Right lobe of liver (tissue), 6 donors: Measurements from ENCODE around the gene DIO3. TPM values are rescaled to one million over a fixed set of nuclear protein-coding genes. Genes with fewer than 3 reads are reported as not detected.

Experiments used
- ATAC-seq, 4 donors: fragments of 200-7000 bp; cut with Tn5 transposase; one replicate each; pipeline ENCODE4 v1.9.1; 2020; ENCODE audit warnings: mild to moderate bottlenecking in 4 of 4, moderate library complexity in 4 of 4
- DNase-seq, 3 donors: peaks; one replicate each; pipeline ENCODE4 v3.0.0-alpha.2; 2020
- H3K27ac ChIP-seq, 3 donors: fragments of 200-600 bp; one replicate each; pipeline ENCODE4 v1.8.0; 2022
- H3K27me3 ChIP-seq, 2 donors: fragments of 200-600 bp; one replicate each; pipeline ENCODE4 v1.8.0; 2022
- H3K36me3 ChIP-seq, 4 donors: fragments of 200-600 bp; sonication (generic) in 1 of 4; one replicate each; pipeline versions ENCODE4 v1.5.1 to v1.8.0; 2017 to 2022; ENCODE audit warnings: control low read depth in 1 of 4
- H3K4me1 ChIP-seq, 4 donors: fragments of 200-600 bp; sonication (generic) in 1 of 4; one replicate each; pipeline versions ENCODE4 v1.5.1 to v1.8.0; 2017 to 2022; ENCODE audit warnings: control low read depth in 1 of 4
- H3K4me3 ChIP-seq, 3 donors: fragments of 200-600 bp; one replicate each; pipeline ENCODE4 v1.8.0; 2022
- H3K9me3 ChIP-seq, 4 donors: fragments of 200-600 bp; sonication (generic) in 1 of 4; one replicate each; pipeline versions ENCODE4 v1.5.1 to v1.8.0; 2017 to 2022; ENCODE audit warnings: control low read depth in 1 of 4
- CTCF ChIP-seq, 4 donors: fragments of 200-600 bp in 3 of 4; fragments of 450-650 bp in 1 of 4; IDR thresholded peaks; one replicate each; pipeline versions ENCODE4 v1.5.1 to v1.8.0; 2016 to 2022; ENCODE audit warnings: antibody characterized with exemption in 4 of 4, mild to moderate bottlenecking in 2 of 4
- POLR2A ChIP-seq: fragments of 450-650 bp; IDR thresholded peaks from one replicate; pipeline ENCODE4 v1.6.1; 2017; ENCODE audit warnings: antibody characterized with exemption, mild to moderate bottlenecking
- WGBS: methylation state at CpG from one replicate; pipeline ENCODE4 v1.1.6; 2018; ENCODE audit warnings: low coverage, low lambda C conversion rate; ENCODE audit not compliant: insufficient coverage; ENCODE audit errors: missing lambda C conversion rate; 5-methylcytosine and 5-hydroxymethylcytosine counted together
- intact Hi-C, 2 donors: fragments of 100-400 bp; cut with DNase I; formaldehyde crosslinking; loops; one replicate each; pipeline versions ENCODE4 v1.11.2 to v1.14.1; 2022
- long read RNA-seq: library from polyadenylated mRNA; unstranded; transcript quantifications from one replicate; pipeline ENCODE4 v2.0.0, GENCODE V29; 2019
- total RNA-seq, 6 experiments: library from RNA; depleted of rRNA in 2 of 6; stranded (reverse); fragments of >200 nt in 2 of 6; fragmentation: NEBNext Ultra II Directional in 3 of 6; extraction: Animal tissue kit (Norgen Biotek cat#: 25700) in 3 of 6; gene quantifications; one replicate each; pipeline versions ENCODE4 v1.1.0 to v1.2.4, GENCODE V29; 2016 to 2023
- donor health status: DM: no; HTN: yes; CAD: no.
- donor health status: DM: no; HTN: no; CAD: no.
- donor health status: DM: no; HTN: no; CAD: no.
- donor health status: DM: no; HTN: yes; CAD: no.
- donor health status: DM: no; HTN: yes; CAD: no.

The DIO3 gene
- total RNA-seq: 1 to 10 TPM in 1 of 6 experiments, under 1 TPM in 1, not detected in 4; 0.39 to 6.4 TPM
- long read RNA-seq: 0 reads

- no peak within 1 kb of the TSS for H3K4me3 ChIP-seq
- intact Hi-C loops: no loop called here
- ATAC-seq (peak in 2 of 4 donors; percentile 58 to 71), DNase-seq (peak in 2 of 3 donors; percentile 46 to 77)
- TF ChIP-seq POLR2A: no peak
- no peak for TF ChIP-seq CTCF (IDR thresholded peaks at IDR 0.05)
- 16% methylated on average over 14 of the region's 73 CpGs for WGBS
- peaks cover 0 to 7% (median 0%) of the 10 kb centered on the region in 4 donors for H3K9me3 ChIP-seq
- H3K27me3 ChIP-seq: peaks cover 0 to 26% of the 10 kb centered on the region in 2 donors
- no peak within 1 kb of the TSS for H3K27ac ChIP-seq
- peaks cover 0 to 5% (median 0%) of the 10 kb centered on the region in 4 donors for H3K4me1 ChIP-seq
- H3K36me3 ChIP-seq: no peaks in the 10 kb centered on the region
These were observed at the start of gene DIO3 for GRCh38 chr14:101561145-101561896. Gene DIO3 (plus strand): TSS chr14:101561495.

DNA sequence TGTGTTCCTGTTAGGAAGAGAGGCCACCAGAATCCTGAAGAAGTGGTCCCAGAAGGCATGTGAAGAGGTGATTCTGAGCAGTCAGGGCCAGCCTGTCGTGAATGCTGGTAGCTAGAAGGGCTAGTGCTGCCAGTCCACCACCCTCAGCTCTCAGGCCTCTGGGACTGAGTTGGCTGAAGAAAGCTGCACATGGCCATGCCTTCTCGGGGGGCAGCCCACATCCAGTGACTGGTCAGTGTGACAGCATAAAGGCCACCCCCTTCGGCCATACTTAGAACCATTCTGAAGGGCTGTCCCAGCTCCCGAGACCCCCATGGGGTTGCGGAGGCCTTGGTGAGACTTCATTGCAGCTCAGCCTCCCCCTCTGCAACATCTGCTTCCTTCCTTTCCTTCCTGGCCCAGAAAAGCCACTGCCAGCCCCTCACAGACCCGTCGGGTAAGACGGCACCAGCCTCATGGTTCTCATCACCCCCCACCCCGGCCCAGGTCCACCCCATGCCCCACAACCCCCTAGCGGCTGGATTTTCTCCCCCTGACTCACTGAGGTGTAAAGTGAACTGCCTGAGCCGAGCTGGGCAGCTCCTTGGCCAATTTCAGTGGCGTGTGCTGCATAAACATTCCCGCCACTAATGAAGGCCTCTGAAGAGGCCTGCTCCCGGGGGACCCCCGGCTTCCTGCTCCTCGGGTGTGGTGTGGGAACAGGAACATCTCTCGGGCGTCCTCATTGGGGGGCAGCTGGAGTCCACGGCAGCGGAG is 49.5 kb upstream of the DIO3 start:
- no peaks in the 10 kb centered on the region for H3K36me3 ChIP-seq
- H3K4me3 ChIP-seq: no peak overlapping the region
- ATAC-seq: no peak
- no peaks in the 10 kb centered on the region for H3K9me3 ChIP-seq
- peak in 1 of 3 donors; percentile 22 for DNase-seq
- peaks cover 0 to 5% (median 2%) of the 10 kb centered on the region in 4 donors for H3K4me1 ChIP-seq
- no peaks in the 10 kb centered on the region for H3K27me3 ChIP-seq
- 44% methylated on average over 5 of the region's 20 CpGs for WGBS
- intact Hi-C loops: no loop called here
- no peak overlapping the region for H3K27ac ChIP-seq
- TF ChIP-seq CTCF (IDR thresholded peaks at IDR 0.05) (no peak), POLR2A (no peak)

DNA sequence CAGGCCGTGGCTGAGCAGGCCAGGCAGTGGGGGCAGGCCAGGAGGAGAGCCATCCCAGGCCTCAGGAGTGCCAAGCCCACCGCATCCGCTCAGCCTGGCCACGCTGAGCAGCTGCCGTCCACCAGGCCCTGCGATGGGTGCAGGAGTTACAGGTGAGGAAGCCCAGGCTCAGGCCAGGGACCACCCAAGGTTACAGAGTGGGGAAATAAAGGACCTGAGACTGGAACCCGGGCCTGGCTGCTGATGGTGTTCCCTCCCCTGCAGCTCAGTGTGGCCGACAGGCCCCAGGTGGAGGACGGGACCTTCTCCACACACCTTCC is 49.0 kb upstream of the DIO3 start:
- ATAC-seq (no peak), DNase-seq (no peak)
- WGBS: no CpG with 5 or more reads among the region's 9 CpGs
- Histone ChIP-seq H3K4me3 (no peak overlapping the region), H3K36me3 (no peaks in the 10 kb centered on the region), H3K4me1 (no peaks in the 10 kb centered on the region), H3K27me3 (no peaks in the 10 kb centered on the region), H3K27ac (no peak overlapping the region), H3K9me3 (no peaks in the 10 kb centered on the region)
- intact Hi-C loops: no loop called here
- TF ChIP-seq CTCF (IDR thresholded peaks at IDR 0.05) (no peak), POLR2A (no peak)

GRCh38 chr14:101514136-101514535 is 47.2 kb upstream of the DIO3 start:
- no peak overlapping the region for H3K4me3 ChIP-seq
- no peak for DNase-seq
- no peaks in the 10 kb centered on the region for H3K9me3 ChIP-seq
- ATAC-seq: no peak
- no peaks in the 10 kb centered on the region for H3K27me3 ChIP-seq
- no CpG with 5 or more reads among the region's 5 CpGs for WGBS
- TF ChIP-seq POLR2A (no peak), CTCF (IDR thresholded peaks at IDR 0.05) (no peak)
- intact Hi-C loops: no loop called here
- no peaks in the 10 kb centered on the region for H3K4me1 ChIP-seq
- no peaks in the 10 kb centered on the region for H3K36me3 ChIP-seq
- H3K27ac ChIP-seq: no peak overlapping the region
